ENCODE data around the gene PMPCA.

- TF ChIP-seq CTCF (IDR thresholded peaks at IDR 0.05) (no peak), SP1 (CRISPR knock-in tag; conservative IDR thresholded peaks at IDR 0.05) (no peak), E2F4 (CRISPR knock-in tag; IDR thresholded peaks at IDR 0.05; ENCODE audit: borderline replicate concordance, low read depth) (no peak), CREM (CRISPR knock-in tag; IDR thresholded peaks at IDR 0.05) (no peak), ATF2 (CRISPR knock-in tag; IDR thresholded peaks at IDR 0.05; ENCODE audit: borderline replicate concordance, low read depth) (no peak), CREB1 (CRISPR knock-in tag; IDR thresholded peaks at IDR 0.05) (no peak), FOXJ3 (CRISPR knock-in tag; IDR thresholded peaks at IDR 0.05; ENCODE audit: borderline replicate concordance) (no peak), FOXP4 (CRISPR knock-in tag; IDR thresholded peaks at IDR 0.05) (no peak), ZNF263 (CRISPR knock-in tag; IDR thresholded peaks at IDR 0.05; ENCODE audit: low read depth) (no peak), IRF1 (CRISPR knock-in tag; IDR thresholded peaks at IDR 0.05) (no peak), ZBTB21 (CRISPR knock-in tag; IDR thresholded peaks at IDR 0.05; ENCODE audit: borderline replicate concordance) (no peak)
These were observed 40.4 kb upstream of the PMPCA start for GRCh38 chr9:136370037-136370436.
